Measurements from ENCODE around the gene TCF7L2.

GRCh38 chr10:113137941-113138685 lies 188.1 kb downstream of the TCF7L2 start:
- TF ChIP-seq CTCF (IDR thresholded peaks at IDR 0.05) = no peak
- no peak for TF ChIP-seq POLR2A (IDR thresholded peaks at IDR 0.05)
